ENCODE measurements around the gene ZNF580.

DNA sequence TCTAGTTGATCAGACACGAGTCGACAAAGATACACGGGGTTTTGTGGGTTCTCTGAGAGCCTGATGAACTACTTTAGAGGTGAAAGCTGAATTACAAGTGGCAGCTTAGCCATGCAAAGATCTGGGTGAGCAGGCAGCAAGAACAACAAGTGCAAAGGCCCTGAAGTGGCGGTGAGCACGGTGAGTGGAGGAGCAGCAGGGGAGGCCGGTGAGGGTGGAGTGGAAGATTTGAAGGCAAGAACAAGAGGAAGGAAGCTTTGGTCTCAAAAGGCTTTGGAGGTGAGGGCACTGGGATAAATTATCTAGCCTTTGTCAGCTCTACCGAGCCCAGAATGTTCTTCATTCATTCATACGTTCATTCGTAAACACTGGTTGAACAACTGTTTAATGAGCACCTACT is 34.0 kb upstream of the ZNF580 start:
- TF ChIP-seq, protein P1, sequence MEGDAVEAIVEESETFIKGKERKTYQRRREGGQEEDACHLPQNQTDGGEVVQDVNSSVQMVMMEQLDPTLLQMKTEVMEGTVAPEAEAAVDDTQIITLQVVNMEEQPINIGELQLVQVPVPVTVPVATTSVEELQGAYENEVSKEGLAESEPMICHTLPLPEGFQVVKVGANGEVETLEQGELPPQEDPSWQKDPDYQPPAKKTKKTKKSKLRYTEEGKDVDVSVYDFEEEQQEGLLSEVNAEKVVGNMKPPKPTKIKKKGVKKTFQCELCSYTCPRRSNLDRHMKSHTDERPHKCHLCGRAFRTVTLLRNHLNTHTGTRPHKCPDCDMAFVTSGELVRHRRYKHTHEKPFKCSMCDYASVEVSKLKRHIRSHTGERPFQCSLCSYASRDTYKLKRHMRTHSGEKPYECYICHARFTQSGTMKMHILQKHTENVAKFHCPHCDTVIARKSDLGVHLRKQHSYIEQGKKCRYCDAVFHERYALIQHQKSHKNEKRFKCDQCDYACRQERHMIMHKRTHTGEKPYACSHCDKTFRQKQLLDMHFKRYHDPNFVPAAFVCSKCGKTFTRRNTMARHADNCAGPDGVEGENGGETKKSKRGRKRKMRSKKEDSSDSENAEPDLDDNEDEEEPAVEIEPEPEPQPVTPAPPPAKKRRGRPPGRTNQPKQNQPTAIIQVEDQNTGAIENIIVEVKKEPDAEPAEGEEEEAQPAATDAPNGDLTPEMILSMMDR (IDR thresholded peaks at IDR 0.05; ENCODE audit: insufficient read depth, low read depth, low read length), result no peak
- no peak for TF ChIP-seq EZH2 (IDR thresholded peaks at IDR 0.05; ENCODE audit: insufficient read depth, low read length)
